Common myeloid progenitor, CD34-positive (primary cell): ENCODE measurements around the gene FDXACB1.

Source experiments
- CTCF ChIA-PET: fragments of 350-600 bp; sonication (Branson Sonifier 250); formaldehyde crosslinking; loops from one replicate; lab custom pipeline; 2021; ENCODE audit warnings: antibody characterized with exemption; lab: Charles Lee
- POLR2A ChIA-PET: fragments of 350-600 bp; sonication (Branson Sonifier 250); formaldehyde crosslinking; loops from one replicate; lab custom pipeline; 2021; ENCODE audit warnings: antibody characterized with exemption; lab: Charles Lee
- DNase-seq, 3 donors: peaks; one replicate each; pipeline versions ENCODE4 v3.0.0 to v3.0.0-alpha.2; 2013
- H3K27ac ChIP-seq, 2 experiments: 1 replicate in 1 of 2; 2 replicates in 1 of 2; pipeline ENCODE4 v1.7.0; 2013; ENCODE audit warnings: inconsistent platforms in 2 of 2, low read length in 2 of 2, mild to moderate bottlenecking in 2 of 2, low read depth in 1 of 2, moderate library complexity in 1 of 2; ENCODE audit not compliant: severe bottlenecking in 2 of 2, insufficient read depth in 1 of 2, poor library complexity in 1 of 2
- H3K27me3 ChIP-seq, 5 experiments: replicated peaks in 2 of 5; 1 replicate in 3 of 5; 2 replicates in 2 of 5; pipeline versions ENCODE4 v1.6.1 to v1.7.0; 2013; ENCODE audit warnings: low read length in 4 of 5, mild to moderate bottlenecking in 2 of 5, moderate library complexity in 2 of 5, inconsistent platforms in 1 of 5; ENCODE audit not compliant: insufficient read depth in 5 of 5, control insufficient read depth in 4 of 5
- H3K36me3 ChIP-seq, 4 experiments: 1 replicate in 2 of 4; 2 replicates in 2 of 4; pipeline versions ENCODE4 v1.6.1 to v1.7.0; 2013; ENCODE audit warnings: low read length in 3 of 4, control low read depth in 1 of 4, mild to moderate bottlenecking in 1 of 4; ENCODE audit not compliant: control insufficient read depth in 4 of 4, insufficient read depth in 4 of 4
- H3K4me1 ChIP-seq, 4 experiments: 1 replicate in 3 of 4; 2 replicates in 1 of 4; pipeline versions ENCODE4 v1.6.1 to v1.7.1; 2013; ENCODE audit warnings: low read length in 3 of 4, mild to moderate bottlenecking in 3 of 4, control low read depth in 1 of 4, inconsistent platforms in 1 of 4, moderate library complexity in 1 of 4; ENCODE audit not compliant: control insufficient read depth in 4 of 4, insufficient read depth in 4 of 4; ENCODE audit errors: control extremely low read depth in 1 of 4
- H3K4me3 ChIP-seq, 7 experiments: 1 replicate in 4 of 7; 2 replicates in 3 of 7; pipeline versions ENCODE4 v1.5.1 to v1.7.0; 2013; ENCODE audit warnings: mild to moderate bottlenecking in 7 of 7, low read length in 6 of 7, moderate library complexity in 6 of 7, inconsistent platforms in 2 of 7, low read depth in 2 of 7, control low read depth in 1 of 7; ENCODE audit not compliant: insufficient read depth in 4 of 7, control insufficient read depth in 1 of 7; ENCODE audit errors: extremely low read depth in 1 of 7
- H3K9me3 ChIP-seq, 5 experiments: 1 replicate in 4 of 5; 2 replicates in 1 of 5; pipeline versions ENCODE4 v1.6.1 to v1.7.1; 2013; ENCODE audit warnings: low read length in 4 of 5, mild to moderate bottlenecking in 2 of 5, inconsistent platforms in 1 of 5, low read depth in 1 of 5, moderate library complexity in 1 of 5; ENCODE audit not compliant: control insufficient read depth in 4 of 5, insufficient read depth in 2 of 5; ENCODE audit errors: control extremely low read depth in 1 of 5
- WGBS: methylation state at CpG from one replicate; pipeline ENCODE4 v1.1.5; 2013; ENCODE audit not compliant: insufficient coverage; 5-methylcytosine and 5-hydroxymethylcytosine counted together

FDXACB1 gene

GRCh38 chr11:111882202-111882601, 3.2 kb upstream of the FDXACB1 start:
- no peaks in the 10 kb centered on the region for H3K27me3 ChIP-seq
- peaks cover 0 to 3% (median under 1%) of the 10 kb centered on the region in 4 experiments for H3K36me3 ChIP-seq
- 100% methylated on average over 4 of the region's 5 CpGs for WGBS
- H3K9me3 ChIP-seq = no peaks in the 10 kb centered on the region
- ChIA-PET POLR2A (no interaction called here), CTCF (interaction anchor here (1.3 to 1.9 kb wide), 5 partner anchors 9 to 100 kb away, joined by 3 to 9 read pairs (median 4); partner anchors contain the start of gene ALG9)
- H3K4me3 ChIP-seq = no peak overlapping the region
- H3K27ac ChIP-seq = no peak overlapping the region
- H3K4me1 ChIP-seq = peaks cover 6 to 15% (median 12%) of the 10 kb centered on the region in 4 experiments
- no peak for DNase-seq

GRCh38 chr11:111879637-111879960, 634 bp upstream of the FDXACB1 start:
- DNase-seq = no peak
- peak overlapping the region; percentile 94 to 98 for H3K27ac ChIP-seq
- peak overlapping the region; percentile 61 to 98 (median 90) for H3K4me3 ChIP-seq
- WGBS = 64% methylated on average over 4 of the region's 6 CpGs
- CTCF ChIA-PET = interaction anchor here (0.7 to 1.0 kb wide), 3 partner anchors 46 to 103 kb away, joined by 3 to 5 read pairs (median 4); no protein-coding TSS in a partner anchor
- H3K9me3 ChIP-seq = no peaks in the 10 kb centered on the region
- POLR2A ChIA-PET = interaction anchor here (0.7 kb wide), 1 partner anchor 57 kb away, joined by 3 read pairs; no protein-coding TSS in a partner anchor
- peaks cover 8 to 23% (median 13%) of the 10 kb centered on the region in 4 experiments for H3K36me3 ChIP-seq
- H3K27me3 ChIP-seq = no peaks in the 10 kb centered on the region
- H3K4me1 ChIP-seq = peaks cover 6 to 15% (median 12%) of the 10 kb centered on the region in 4 experiments

DNA sequence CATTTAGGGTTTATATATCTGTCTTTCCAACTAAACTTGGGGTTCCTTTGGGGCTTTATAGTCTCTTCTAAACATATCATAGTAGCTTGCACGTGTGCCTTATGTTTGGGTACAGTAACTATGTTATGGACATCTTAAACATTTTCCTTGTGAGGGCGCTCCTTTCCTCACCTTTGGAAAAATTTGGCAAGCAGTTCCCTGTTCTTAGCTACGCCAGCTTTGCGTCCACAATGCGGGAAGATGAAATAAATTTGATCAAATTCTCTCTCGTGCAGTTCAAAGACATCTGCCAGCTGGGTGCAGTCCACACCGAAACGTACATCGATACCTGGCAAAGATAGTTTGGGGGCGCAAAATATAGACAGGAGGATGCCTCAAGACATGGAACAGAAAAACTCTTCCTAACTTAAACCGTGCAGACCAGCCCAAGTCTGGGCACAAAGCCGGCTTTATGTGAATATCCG, 548 bp downstream of the FDXACB1 start:
- peak overlapping the region; percentile 94 to 98 for H3K27ac ChIP-seq
- no peaks in the 10 kb centered on the region for H3K9me3 ChIP-seq
- H3K4me3 ChIP-seq = peak overlapping the region; percentile 61 to 98 (median 90)
- WGBS = 0% methylated on average over 12 of the region's 13 CpGs
- H3K27me3 ChIP-seq = no peaks in the 10 kb centered on the region
- POLR2A ChIA-PET = no interaction called here
- peaks cover 8 to 26% (median 12%) of the 10 kb centered on the region in 4 experiments for H3K36me3 ChIP-seq
- no peak for DNase-seq
- CTCF ChIA-PET = interaction anchor here (0.9 to 2.5 kb wide), 7 partner anchors 13 to 104 kb away, joined by 3 to 7 read pairs (median 3); no protein-coding TSS in a partner anchor
- H3K4me1 ChIP-seq = peaks cover 6 to 15% (median 12%) of the 10 kb centered on the region in 4 experiments

- no peak for DNase-seq
- peak overlapping the region; percentile 84 to 98 (median 90) for H3K4me3 ChIP-seq
- ChIA-PET POLR2A (no interaction called here), CTCF (interaction anchor here (0.6 to 2.6 kb wide), 10 partner anchors 8 to 143 kb away, joined by 3 to 9 read pairs (median 3); no protein-coding TSS in a partner anchor)
- H3K9me3 ChIP-seq = no peaks in the 10 kb centered on the region
- H3K27ac ChIP-seq = peak overlapping the region; percentile 71 to 86
- peaks cover 12 to 36% (median 21%) of the 10 kb centered on the region in 4 experiments for H3K36me3 ChIP-seq
- no peaks in the 10 kb centered on the region for H3K27me3 ChIP-seq
- H3K4me1 ChIP-seq = peaks cover 3 to 15% (median 11%) of the 10 kb centered on the region in 4 experiments
- WGBS = 90% methylated on average over 2 of the region's 5 CpGs
These were observed 7.2 kb downstream of the FDXACB1 start for GRCh38 chr11:111871693-111872161.

GRCh38 chr11:111870886-111871692, 7.9 kb downstream of the FDXACB1 start, which contains the start of gene ALG9:
TSS of gene ALG9 (minus strand) at chr11:111871581. CDS start at chr11:111871482, 99 bp downstream.
- peak; percentile 90 to 95 (median 91) for DNase-seq
- no peaks in the 10 kb centered on the region for H3K27me3 ChIP-seq
- ChIA-PET CTCF (interaction anchor here (0.7 to 2.6 kb wide), 11 partner anchors 7 to 143 kb away, joined by 3 to 8 read pairs (median 3); no protein-coding TSS in a partner anchor), POLR2A (interaction anchor here (1.2 kb wide), 1 partner anchor 56 kb away, joined by 3 read pairs; no protein-coding TSS in a partner anchor)
- peak within 1 kb of the TSS; percentile 71 to 86 for H3K27ac ChIP-seq
- peaks cover 15 to 35% (median 21%) of the 10 kb centered on the region in 4 experiments for H3K36me3 ChIP-seq
- H3K9me3 ChIP-seq = no peaks in the 10 kb centered on the region
- H3K4me1 ChIP-seq = peaks cover 3 to 15% (median 11%) of the 10 kb centered on the region in 4 experiments
- under 1% methylated on average over 49 of the region's 51 CpGs for WGBS
- H3K4me3 ChIP-seq = peak within 1 kb of the TSS; percentile 84 to 98 (median 90)

GRCh38 chr11:111870522-111870885, 8.5 kb downstream of the FDXACB1 start:
- no peaks in the 10 kb centered on the region for H3K9me3 ChIP-seq
- H3K4me1 ChIP-seq = peaks cover 3 to 15% (median 11%) of the 10 kb centered on the region in 4 experiments
- peak overlapping the region; percentile 71 to 86 for H3K27ac ChIP-seq
- H3K27me3 ChIP-seq = no peaks in the 10 kb centered on the region
- peak; percentile 6 to 57 (median 53) for DNase-seq
- CTCF ChIA-PET = interaction anchor here (0.9 to 2.6 kb wide), 4 partner anchors 13 to 111 kb away, joined by 3 to 8 read pairs (median 6); no protein-coding TSS in a partner anchor
- H3K36me3 ChIP-seq = peaks cover 14 to 33% (median 21%) of the 10 kb centered on the region in 4 experiments
- H3K4me3 ChIP-seq = peak overlapping the region; percentile 84 to 98 (median 90)
- POLR2A ChIA-PET = interaction anchor here (1.2 kb wide), 1 partner anchor 56 kb away, joined by 3 read pairs; no protein-coding TSS in a partner anchor
